Neural cell (in vitro differentiated cells): ENCODE data around the gene GAPDH. TPM values are rescaled to one million over a fixed set of nuclear protein-coding genes. Genes with fewer than 3 reads are reported as not detected.

Source experiments
- H2AFZ ChIP-seq: fragments of 200-600, 300-800 bp; sonication (generic), shearing (Covaris generic); 2 replicates; pipeline ENCODE4 v1.6.0; 2014; ENCODE audit warnings: low read depth, mild to moderate bottlenecking, antibody characterized with exemption, low read length, moderate library complexity
- H3F3A ChIP-seq: fragments of 200-600 bp; shearing (Covaris generic); 2 replicates; pipeline ENCODE4 v1.6.1; 2016; ENCODE audit warnings: mild to moderate bottlenecking, moderate library complexity, mixed read lengths, antibody characterized with exemption, low read length; ENCODE audit not compliant: insufficient read depth, poor library complexity, severe bottlenecking
- H3K27ac ChIP-seq: fragments of 200-600, 300-800 bp; sonication (generic), shearing (Covaris generic); 2 replicates; pipeline ENCODE4 v1.5.1; 2014; ENCODE audit warnings: mild to moderate bottlenecking, low read length, moderate library complexity
- H3K27me3 ChIP-seq: fragments of 300-800, 200-600 bp; sonication (generic), shearing (Covaris generic); 2 replicates; pipeline ENCODE4 v1.6.0; 2014; ENCODE audit warnings: mild to moderate bottlenecking, low read depth, low read length, moderate library complexity; ENCODE audit not compliant: insufficient read depth
- H3K36me3 ChIP-seq: fragments of 300-800, 200-600 bp; sonication (generic), shearing (Covaris generic); 2 replicates; pipeline ENCODE4 v1.5.1; 2014; ENCODE audit warnings: mild to moderate bottlenecking, antibody characterized with exemption, low read length, moderate library complexity; ENCODE audit not compliant: insufficient read depth
- H3K4me2 ChIP-seq: fragments of 300-800, 200-600 bp; sonication (generic), shearing (Covaris generic); 2 replicates; pipeline ENCODE4 v1.6.0; 2014; ENCODE audit warnings: mild to moderate bottlenecking, low read length
- H3K4me3 ChIP-seq: fragments of 300-800, 200-600 bp; sonication (generic), shearing (Covaris generic); 2 replicates; pipeline ENCODE4 v1.5.1; 2014; ENCODE audit warnings: mild to moderate bottlenecking, low read length, moderate library complexity
- H3K79me2 ChIP-seq: fragments of 200-600 bp; shearing (Covaris generic); replicated peaks from 2 replicates; pipeline ENCODE4 v1.6.0; 2014; ENCODE audit warnings: mild to moderate bottlenecking, low read length, moderate library complexity; ENCODE audit not compliant: insufficient read depth
- H3K9ac ChIP-seq: fragments of 300-800, 200-600 bp; sonication (generic), shearing (Covaris generic); 2 replicates; pipeline ENCODE4 v1.6.1; 2016; ENCODE audit warnings: mild to moderate bottlenecking, low read length, mixed read lengths
- H3K9me2 ChIP-seq: fragments of 200-600 bp; shearing (Covaris generic); 2 replicates; pipeline ENCODE4 v1.6.1; 2016; ENCODE audit warnings: mild to moderate bottlenecking, low read length, mixed read lengths; ENCODE audit not compliant: insufficient read depth
- H3K9me3 ChIP-seq: fragments of 200-600, 300-800 bp; sonication (generic), shearing (Covaris generic); 2 replicates; pipeline ENCODE4 v1.6.1; 2016; ENCODE audit warnings: mild to moderate bottlenecking, mixed run types, low read length, moderate library complexity, mixed read lengths
- H4K20me1 ChIP-seq: fragments of 200-600 bp; shearing (Covaris generic); 2 replicates; pipeline ENCODE4 v1.6.1; 2016; ENCODE audit warnings: mild to moderate bottlenecking, mixed run types; ENCODE audit not compliant: insufficient read depth
- CTCF ChIP-seq: fragments of 450-650 bp; IDR thresholded peaks from 2 replicates; pipeline ENCODE4 v1.5.1; 2014; ENCODE audit warnings: antibody characterized with exemption, mild to moderate bottlenecking, moderate library complexity; ENCODE audit not compliant: poor library complexity, severe bottlenecking
- EP300 ChIP-seq: fragments of 450-650 bp; conservative IDR thresholded peaks from 2 replicates; pipeline ENCODE4 v1.6.1; 2014; ENCODE audit warnings: antibody characterized with exemption, mild to moderate bottlenecking, moderate library complexity; ENCODE audit not compliant: poor library complexity, severe bottlenecking
- EZH2 ChIP-seq: fragments of 200-600, 300-800 bp; shearing (Covaris generic), sonication (generic); IDR thresholded peaks from 2 replicates; pipeline ENCODE4 v1.6.1; 2014; ENCODE audit warnings: antibody characterized with exemption, low read length, borderline replicate concordance, mild to moderate bottlenecking; ENCODE audit not compliant: insufficient read depth, poor library complexity, severe bottlenecking
- MXI1 ChIP-seq: fragments of 450-650 bp; conservative IDR thresholded peaks from 2 replicates; pipeline ENCODE4 v1.6.1; 2014; ENCODE audit warnings: antibody characterized with exemption, mild to moderate bottlenecking; ENCODE audit not compliant: poor library complexity, severe bottlenecking
- POLR2AphosphoS5 ChIP-seq: IDR thresholded peaks from 2 replicates; pipeline ENCODE4 v1.6.1; 2012
- RAD21 ChIP-seq: fragments of 450-650 bp; conservative IDR thresholded peaks from 2 replicates; pipeline ENCODE4 v1.6.1; 2014; ENCODE audit warnings: antibody characterized with exemption, mild to moderate bottlenecking, moderate library complexity
- REST ChIP-seq: IDR thresholded peaks from 2 replicates; pipeline ENCODE4 v1.6.1; 2012; ENCODE audit warnings: borderline replicate concordance
- SMC3 ChIP-seq: fragments of 450-650 bp; conservative IDR thresholded peaks from 2 replicates; pipeline ENCODE4 v1.6.1; 2014; ENCODE audit warnings: antibody characterized with exemption, mild to moderate bottlenecking, moderate library complexity; ENCODE audit not compliant: poor library complexity
- TAF1 ChIP-seq: IDR thresholded peaks from 2 replicates; pipeline ENCODE4 v1.6.1; 2012; ENCODE audit warnings: low read depth
- polyA plus RNA-seq: library from polyadenylated mRNA; depleted of rRNA; stranded (reverse); fragments of >200 nt; gene quantifications from 2 replicates; pipeline ENCODE4 v1.2.3, GENCODE V29; 2014

Gene GAPDH
- polyA plus RNA-seq, 1 donor from 2014 or later, result 1,673 TPM

GRCh38 chr12:6535960-6536847 lies 1.9 kb downstream of the GAPDH start:
- H2AFZ ChIP-seq, result no peak overlapping the region
- H3K27me3 ChIP-seq, result no peaks in the 10 kb centered on the region
- H3K4me3 ChIP-seq, result peak overlapping the region; percentile 100
- TF ChIP-seq RAD21 (no peak), MXI1 (no peak), SMC3 (no peak), EP300 (no peak), POLR2AphosphoS5 (no peak), TAF1 (no peak), REST (no peak), EZH2 (no peak), CTCF (no peak)
- peaks cover 11% of the 10 kb centered on the region for H3K36me3 ChIP-seq
- peaks cover 20% of the 10 kb centered on the region for H3K79me2 ChIP-seq
- H3F3A ChIP-seq, result peaks cover 4% of the 10 kb centered on the region
- H3K27ac ChIP-seq, result peak overlapping the region; percentile 98
- H3K9ac ChIP-seq, result peak overlapping the region; percentile 99
- H4K20me1 ChIP-seq, result peaks cover 9% of the 10 kb centered on the region
- H3K4me2 ChIP-seq, result peak overlapping the region; percentile 92
- no peaks in the 10 kb centered on the region for H3K9me3 ChIP-seq
- no peaks in the 10 kb centered on the region for H3K9me2 ChIP-seq

GRCh38 chr12:6536894-6537579 lies 2.7 kb downstream of the GAPDH start:
- no peak overlapping the region for H3K27ac ChIP-seq

More at GRCh38 chr12:6536894-6537579, 2.7 kb downstream of the GAPDH start:
- no peaks in the 10 kb centered on the region for H3K27me3 ChIP-seq
- H2AFZ ChIP-seq, result no peak overlapping the region
- H3K4me3 ChIP-seq, result peak overlapping the region; percentile 100
- no peaks in the 10 kb centered on the region for H3K9me3 ChIP-seq
- H3K9me2 ChIP-seq, result no peaks in the 10 kb centered on the region
- peaks cover under 1% of the 10 kb centered on the region for H3F3A ChIP-seq
- no peak overlapping the region for H3K4me2 ChIP-seq
- peaks cover 9% of the 10 kb centered on the region for H4K20me1 ChIP-seq
- H3K36me3 ChIP-seq, result peaks cover 11% of the 10 kb centered on the region
- no peak overlapping the region for H3K9ac ChIP-seq
- H3K79me2 ChIP-seq, result peaks cover 20% of the 10 kb centered on the region
- TF ChIP-seq RAD21, result no peak
- TF ChIP-seq POLR2AphosphoS5, result no peak
- no peak for TF ChIP-seq EZH2
- no peak for TF ChIP-seq EP300
- TF ChIP-seq MXI1, result no peak
- no peak for TF ChIP-seq CTCF
- TF ChIP-seq REST, result no peak
- no peak for TF ChIP-seq TAF1
- TF ChIP-seq SMC3, result no peak
